ENCODE results near the gene IPCEF1. TPM values are rescaled to one million over a fixed set of nuclear protein-coding genes. Genes with fewer than 3 reads are reported as not detected.

The IPCEF1 gene
- total RNA-seq, 1 experiment from 2014 or later: 0.28 TPM

DNA sequence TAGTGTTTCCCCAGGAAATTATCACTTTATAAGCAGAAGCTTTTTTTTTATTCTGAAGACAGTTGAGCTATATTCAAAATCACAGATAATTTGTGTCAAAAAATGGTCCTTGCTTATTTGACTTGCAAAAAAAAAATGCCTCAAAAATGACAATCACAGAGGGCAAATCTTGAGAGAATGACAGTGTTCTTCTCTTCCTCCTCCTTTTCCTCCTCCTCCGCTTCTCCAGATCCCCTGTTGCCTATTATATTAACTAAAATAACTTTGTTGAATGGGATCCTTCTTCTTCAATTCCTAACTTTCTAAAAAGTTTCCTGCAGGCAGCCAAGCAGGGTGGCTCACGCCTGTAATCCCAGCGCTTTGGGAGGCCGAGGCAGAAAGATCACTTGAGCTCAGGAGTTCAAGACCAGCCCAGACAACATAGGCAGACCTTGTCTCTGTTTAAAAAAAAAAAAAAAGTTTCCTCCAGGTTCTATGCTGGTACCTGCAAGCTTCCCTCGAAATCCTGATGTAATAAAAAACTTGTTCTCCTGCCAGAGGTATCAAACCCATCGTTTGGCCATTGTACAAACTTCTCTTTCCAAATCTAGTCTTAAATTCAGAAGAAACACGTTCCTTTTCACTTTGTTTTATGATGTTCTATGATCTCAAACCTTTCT, 128.6 kb downstream of the IPCEF1 start:
- BruUV-seq (replicated peaks): no TSS peak
- TF ChIP-seq SIN3A (IDR thresholded peaks at IDR 0.05; ENCODE audit: borderline replicate concordance, insufficient read depth, low read depth, low read length) (no peak), POLR2AphosphoS5 (IDR thresholded peaks at IDR 0.05; ENCODE audit: low read depth, low read length) (no peak), TCF7L2 (IDR thresholded peaks at IDR 0.05; ENCODE audit: low read depth, low read length) (no peak)
- TF ChIP-seq, protein P1, sequence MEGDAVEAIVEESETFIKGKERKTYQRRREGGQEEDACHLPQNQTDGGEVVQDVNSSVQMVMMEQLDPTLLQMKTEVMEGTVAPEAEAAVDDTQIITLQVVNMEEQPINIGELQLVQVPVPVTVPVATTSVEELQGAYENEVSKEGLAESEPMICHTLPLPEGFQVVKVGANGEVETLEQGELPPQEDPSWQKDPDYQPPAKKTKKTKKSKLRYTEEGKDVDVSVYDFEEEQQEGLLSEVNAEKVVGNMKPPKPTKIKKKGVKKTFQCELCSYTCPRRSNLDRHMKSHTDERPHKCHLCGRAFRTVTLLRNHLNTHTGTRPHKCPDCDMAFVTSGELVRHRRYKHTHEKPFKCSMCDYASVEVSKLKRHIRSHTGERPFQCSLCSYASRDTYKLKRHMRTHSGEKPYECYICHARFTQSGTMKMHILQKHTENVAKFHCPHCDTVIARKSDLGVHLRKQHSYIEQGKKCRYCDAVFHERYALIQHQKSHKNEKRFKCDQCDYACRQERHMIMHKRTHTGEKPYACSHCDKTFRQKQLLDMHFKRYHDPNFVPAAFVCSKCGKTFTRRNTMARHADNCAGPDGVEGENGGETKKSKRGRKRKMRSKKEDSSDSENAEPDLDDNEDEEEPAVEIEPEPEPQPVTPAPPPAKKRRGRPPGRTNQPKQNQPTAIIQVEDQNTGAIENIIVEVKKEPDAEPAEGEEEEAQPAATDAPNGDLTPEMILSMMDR (IDR thresholded peaks at IDR 0.05): no peak
- TF ChIP-seq, protein P2, sequence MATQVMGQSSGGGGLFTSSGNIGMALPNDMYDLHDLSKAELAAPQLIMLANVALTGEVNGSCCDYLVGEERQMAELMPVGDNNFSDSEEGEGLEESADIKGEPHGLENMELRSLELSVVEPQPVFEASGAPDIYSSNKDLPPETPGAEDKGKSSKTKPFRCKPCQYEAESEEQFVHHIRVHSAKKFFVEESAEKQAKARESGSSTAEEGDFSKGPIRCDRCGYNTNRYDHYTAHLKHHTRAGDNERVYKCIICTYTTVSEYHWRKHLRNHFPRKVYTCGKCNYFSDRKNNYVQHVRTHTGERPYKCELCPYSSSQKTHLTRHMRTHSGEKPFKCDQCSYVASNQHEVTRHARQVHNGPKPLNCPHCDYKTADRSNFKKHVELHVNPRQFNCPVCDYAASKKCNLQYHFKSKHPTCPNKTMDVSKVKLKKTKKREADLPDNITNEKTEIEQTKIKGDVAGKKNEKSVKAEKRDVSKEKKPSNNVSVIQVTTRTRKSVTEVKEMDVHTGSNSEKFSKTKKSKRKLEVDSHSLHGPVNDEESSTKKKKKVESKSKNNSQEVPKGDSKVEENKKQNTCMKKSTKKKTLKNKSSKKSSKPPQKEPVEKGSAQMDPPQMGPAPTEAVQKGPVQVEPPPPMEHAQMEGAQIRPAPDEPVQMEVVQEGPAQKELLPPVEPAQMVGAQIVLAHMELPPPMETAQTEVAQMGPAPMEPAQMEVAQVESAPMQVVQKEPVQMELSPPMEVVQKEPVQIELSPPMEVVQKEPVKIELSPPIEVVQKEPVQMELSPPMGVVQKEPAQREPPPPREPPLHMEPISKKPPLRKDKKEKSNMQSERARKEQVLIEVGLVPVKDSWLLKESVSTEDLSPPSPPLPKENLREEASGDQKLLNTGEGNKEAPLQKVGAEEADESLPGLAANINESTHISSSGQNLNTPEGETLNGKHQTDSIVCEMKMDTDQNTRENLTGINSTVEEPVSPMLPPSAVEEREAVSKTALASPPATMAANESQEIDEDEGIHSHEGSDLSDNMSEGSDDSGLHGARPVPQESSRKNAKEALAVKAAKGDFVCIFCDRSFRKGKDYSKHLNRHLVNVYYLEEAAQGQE (IDR thresholded peaks at IDR 0.05; ENCODE audit: insufficient read depth in 1 of 2, low read depth in 2 of 2, low read length in 1 of 2): no peak
- H3K4me1 ChIP-seq (ENCODE audit: control insufficient read depth, insufficient read depth, low read length): peaks cover 6% of the 10 kb centered on the region; the same call in 1 of the 2 replicates
- no peak overlapping the region for H3K4me3 ChIP-seq (ENCODE audit: low read depth in 2 of 2, low read length in 2 of 2)
- no peak for ATAC-seq
- POLR2A ChIA-PET: no interaction called here
- in situ Hi-C loops (cut with HindIII; ENCODE audit: low pct_unique_long_range_greater_than_20kb, low sequenced_read_pairs) (no loop called here), intact Hi-C loops (cut with micrococcal nuclease; ENCODE audit: unreplicated experiment) (no loop called here)
- H3K9me3 ChIP-seq (ENCODE audit: control insufficient read depth, insufficient read depth, low read depth, low read length): no peaks in the 10 kb centered on the region
- DNase-seq (ENCODE audit: low read depth, low spot score): no peak
- H3K36me3 ChIP-seq (ENCODE audit: control insufficient read depth, insufficient read depth, low read length): no peaks in the 10 kb centered on the region
- no peak overlapping the region for H3K27ac ChIP-seq (ENCODE audit: low read length)
- CTCF ChIA-PET: no interaction called here
- H3K27me3 ChIP-seq (ENCODE audit: control insufficient read depth, insufficient read depth, low read length): no peaks in the 10 kb centered on the region

DNA sequence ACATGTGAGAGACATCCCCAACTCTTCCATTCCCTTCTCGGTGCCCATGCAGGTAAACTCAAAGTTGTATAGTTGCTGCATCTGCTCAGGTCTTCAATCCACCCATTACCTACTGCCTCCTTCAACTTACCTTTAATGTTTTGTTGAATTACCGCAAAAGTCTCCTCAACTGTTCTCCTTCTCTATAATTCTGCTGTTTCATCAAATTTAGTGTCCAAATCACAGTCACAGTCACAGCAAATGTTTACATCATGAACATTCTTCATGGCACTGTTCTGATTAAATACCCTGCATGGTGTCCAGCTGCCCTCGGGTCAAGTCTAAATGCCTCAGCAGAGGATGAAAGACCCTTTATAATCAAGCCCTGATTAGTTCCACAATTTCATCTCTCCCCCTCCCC, 130.1 kb downstream of the IPCEF1 start:
- POLR2A ChIA-PET: no interaction called here

More for the DNA sequence above, 130.1 kb downstream of the IPCEF1 start:
- Histone ChIP-seq H3K4me1 (ENCODE audit: control insufficient read depth, insufficient read depth, low read length) (no peaks in the 10 kb centered on the region), H3K36me3 (ENCODE audit: control insufficient read depth, insufficient read depth, low read length) (no peaks in the 10 kb centered on the region), H3K4me3 (ENCODE audit: low read depth in 2 of 2, low read length in 2 of 2) (no peak overlapping the region), H3K27me3 (ENCODE audit: control insufficient read depth, insufficient read depth, low read length) (no peaks in the 10 kb centered on the region), H3K9me3 (ENCODE audit: control insufficient read depth, insufficient read depth, low read depth, low read length) (no peaks in the 10 kb centered on the region), H3K27ac (ENCODE audit: low read length) (no peak overlapping the region)
- DNase-seq (ENCODE audit: low read depth, low spot score) (no peak), ATAC-seq (no peak)
- in situ Hi-C loops (cut with HindIII; ENCODE audit: low pct_unique_long_range_greater_than_20kb, low sequenced_read_pairs): no loop called here
- intact Hi-C loops (cut with micrococcal nuclease; ENCODE audit: unreplicated experiment): no loop called here
- no TSS peak for BruUV-seq (replicated peaks)
- TF ChIP-seq, protein P2 (IDR thresholded peaks at IDR 0.05; ENCODE audit: insufficient read depth in 1 of 2, low read depth in 2 of 2, low read length in 1 of 2): no peak
- TF ChIP-seq TCF7L2 (IDR thresholded peaks at IDR 0.05; ENCODE audit: low read depth, low read length): no peak
- TF ChIP-seq, protein P1 (IDR thresholded peaks at IDR 0.05): no peak
- no peak for TF ChIP-seq POLR2AphosphoS5 (IDR thresholded peaks at IDR 0.05; ENCODE audit: low read depth, low read length)
- CTCF ChIA-PET: no interaction called here
